Testis (tissue), 3 donors: ENCODE measurements around the gene GFM1. TPM values are rescaled to one million over a fixed set of nuclear protein-coding genes. Genes with fewer than 3 reads are reported as not detected.
A peak's percentile ranks its signal among the peaks of the same experiment; 100 is the strongest.

ENCODE experiments used
- DNase-seq: peaks from one replicate; pipeline ENCODE4 v3.0.0-alpha.2; 2019
- H3K27ac ChIP-seq, 2 donors: fragments of 200-600 bp; sonication (generic); one replicate each; pipeline ENCODE4 v1.5.1; 2019
- H3K27me3 ChIP-seq: fragments of 200-600 bp; sonication (generic); one replicate; pipeline ENCODE4 v1.5.1; 2019
- H3K36me3 ChIP-seq: fragments of 200-600 bp; sonication (generic); one replicate; pipeline ENCODE4 v1.5.1; 2017; ENCODE audit warnings: low read depth; ENCODE audit errors: missing control alignments
- H3K4me1 ChIP-seq: fragments of 200-600 bp; sonication (generic); one replicate; pipeline ENCODE4 v1.5.1; 2019
- H3K4me3 ChIP-seq, 2 donors: fragments of 200-600 bp; sonication (generic); one replicate each; pipeline ENCODE4 v1.5.1; 2017 to 2019
- H3K9me3 ChIP-seq: fragments of 200-600 bp; sonication (generic); one replicate; pipeline ENCODE4 v1.5.1; 2017
- CTCF ChIP-seq, 3 experiments: fragments of 450-650 bp in 2 of 3; fragments of 200-600 bp in 1 of 3; sonication (generic) in 1 of 3; IDR thresholded peaks; one replicate each; pipeline ENCODE4 v1.5.1; 2016 to 2019; ENCODE audit warnings: antibody characterized with exemption in 3 of 3, mild to moderate bottlenecking in 2 of 3, moderate library complexity in 1 of 3
- POLR2A ChIP-seq: fragments of 450-650 bp; IDR thresholded peaks from one replicate; pipeline ENCODE4 v1.6.1; 2017; ENCODE audit warnings: antibody characterized with exemption, mild to moderate bottlenecking, moderate library complexity
- whole genome bisulfite sequencing, 2 donors: methylation state at CpG; one replicate each; pipeline ENCODE4 v1.1.5; 2018; 5-methylcytosine and 5-hydroxymethylcytosine counted together
- intact Hi-C: fragments of 100-400 bp; cut with DNase I; formaldehyde crosslinking; loops from one replicate; pipeline ENCODE4 v1.15.1; 2023; ENCODE audit warnings: low total_unique reads
- polyA plus RNA-seq: library from polyadenylated mRNA; stranded (reverse); fragments of 350-450 nt; fragmentation: Illumina TruSeq; extraction: RNeasy Lipid Tissue Mini Kit (QIAGEN cat#74804); gene quantifications from one replicate; pipeline ENCODE4 v1.2.3, GENCODE V29; 2014; ENCODE audit warnings: low read depth, low replicate concordance; ENCODE audit not compliant: insufficient read depth
- total RNA-seq, 2 donors: library from RNA; depleted of rRNA; stranded (reverse); fragments of >200 nt; gene quantifications; one replicate each; pipeline ENCODE4 v1.2.3, GENCODE V29; 2016

GFM1 gene
- total and polyA plus RNA-seq, 3 donors from 2014 or later: 48.1 to 83.1 (median 76.6) TPM

GRCh38 chr3:158722108-158722507 lies 77.8 kb downstream of the GFM1 start:
- no peak for DNase-seq

GRCh38 chr3:158723991-158724390 lies 79.7 kb downstream of the GFM1 start:
- H3K4me1 ChIP-seq: no peaks in the 10 kb centered on the region
- no peaks in the 10 kb centered on the region for H3K27me3 ChIP-seq
- H3K27ac ChIP-seq: no peak overlapping the region
- TF ChIP-seq CTCF (IDR thresholded peaks at IDR 0.05) (no peak), POLR2A (no peak)
- intact Hi-C loops: no loop called here
- 96 to 98% methylated on average over 7 of the region's 7 CpGs for WGBS, 2 donors
- no peak for DNase-seq
- H3K4me3 ChIP-seq: no peak overlapping the region
- H3K9me3 ChIP-seq: no peaks in the 10 kb centered on the region
- no peaks in the 10 kb centered on the region for H3K36me3 ChIP-seq

More at GRCh38 chr3:158722108-158722507, 77.8 kb downstream of the GFM1 start:
- H3K4me1 ChIP-seq: no peaks in the 10 kb centered on the region
- no peaks in the 10 kb centered on the region for H3K27me3 ChIP-seq
- no peaks in the 10 kb centered on the region for H3K36me3 ChIP-seq
- no peak for TF ChIP-seq CTCF (IDR thresholded peaks at IDR 0.05)
- 78 to 91% methylated on average over 1 of the region's 1 CpG for WGBS, 2 donors
- H3K27ac ChIP-seq: no peak overlapping the region
- H3K9me3 ChIP-seq: no peaks in the 10 kb centered on the region
- intact Hi-C loops: no loop called here
- H3K4me3 ChIP-seq: no peak overlapping the region

GRCh38 chr3:158725348-158726011 lies 81.2 kb downstream of the GFM1 start:
- Histone ChIP-seq H3K27me3 (no peaks in the 10 kb centered on the region), H3K36me3 (no peaks in the 10 kb centered on the region), H3K4me1 (no peaks in the 10 kb centered on the region), H3K4me3 (no peak overlapping the region), H3K9me3 (no peaks in the 10 kb centered on the region), H3K27ac (no peak overlapping the region)
- intact Hi-C loops: loop anchor here (5.0 kb wide), 1 partner anchor 67 kb away; no protein-coding TSS in a partner anchor
- 43 to 47% methylated on average over 9 of the region's 9 CpGs for WGBS, 2 donors
- no peak for TF ChIP-seq POLR2A
- TF ChIP-seq CTCF (IDR thresholded peaks at IDR 0.05): no peak
- DNase-seq: no peak

GRCh38 chr3:158727206-158728060 lies 83.1 kb downstream of the GFM1 start:
- 42 to 43% methylated on average over 10 of the region's 10 CpGs for WGBS, 2 donors
- no peaks in the 10 kb centered on the region for H3K36me3 ChIP-seq
- intact Hi-C loops: loop anchor here (5.0 kb wide), 1 partner anchor 65 kb away; no protein-coding TSS in a partner anchor
- TF ChIP-seq CTCF (IDR thresholded peaks at IDR 0.05) (peak; percentile 87 to 89 (median 88)), POLR2A (no peak)
- no peaks in the 10 kb centered on the region for H3K9me3 ChIP-seq
- no peak overlapping the region for H3K27ac ChIP-seq
- peak; percentile 77 for DNase-seq
- H3K4me1 ChIP-seq: peaks cover 3% of the 10 kb centered on the region
- H3K4me3 ChIP-seq: no peak overlapping the region
- H3K27me3 ChIP-seq: no peaks in the 10 kb centered on the region
